H7 (cell line): ENCODE data around the gene TFF2. TPM values are rescaled to one million over a fixed set of nuclear protein-coding genes. Genes with fewer than 3 reads are reported as not detected.

Experiments used
- DNase-seq: peaks from one replicate; pipeline ENCODE4 v3.0.0; 2012
- H3K27me3 ChIP-seq: 2 replicates; pipeline ENCODE4 v1.6.0; 2011; ENCODE audit warnings: mild to moderate bottlenecking, low read length; ENCODE audit not compliant: control insufficient read depth, insufficient read depth
- H3K36me3 ChIP-seq: replicated peaks from 2 replicates; pipeline ENCODE4 v1.5.1; 2011; ENCODE audit warnings: low read length; ENCODE audit not compliant: control insufficient read depth, insufficient read depth
- H3K4me3 ChIP-seq: 2 replicates; pipeline ENCODE4 v1.5.1; 2011; ENCODE audit warnings: low read depth, mild to moderate bottlenecking, control low read depth, low read length, moderate library complexity; ENCODE audit not compliant: insufficient read depth
- total RNA-seq: library from RNA; depleted of rRNA; stranded (reverse); fragments of >200 nt; shearing (Covaris generic); gene quantifications from 2 replicates; pipeline ENCODE4 v1.2.3, GENCODE V29; 2014

TFF2 gene
- total RNA-seq, 1 experiment from 2014 or later: not detected

- Histone ChIP-seq H3K27me3 (no peaks in the 10 kb centered on the region), H3K36me3 (no peaks in the 10 kb centered on the region), H3K4me3 (no peak overlapping the region)
- no peak for DNase-seq
Measured at GRCh38 chr21:42365770-42366169, 15.0 kb upstream of the TFF2 start.

GRCh38 chr21:42364304-42364865, 13.6 kb upstream of the TFF2 start:
- Histone ChIP-seq H3K36me3 (no peaks in the 10 kb centered on the region), H3K4me3 (no peak overlapping the region), H3K27me3 (no peaks in the 10 kb centered on the region)
- DNase-seq: no peak

- DNase-seq: no peak
- H3K27me3 ChIP-seq: no peaks in the 10 kb centered on the region
- no peak overlapping the region for H3K4me3 ChIP-seq
- H3K36me3 ChIP-seq: no peaks in the 10 kb centered on the region
Measured at GRCh38 chr21:42363312-42363711, 12.5 kb upstream of the TFF2 start.

GRCh38 chr21:42362700-42363099, 11.9 kb upstream of the TFF2 start:
- no peak for DNase-seq
- Histone ChIP-seq H3K36me3 (no peaks in the 10 kb centered on the region), H3K4me3 (no peak overlapping the region), H3K27me3 (no peaks in the 10 kb centered on the region)

- no peak for DNase-seq
- Histone ChIP-seq H3K4me3 (no peak overlapping the region), H3K27me3 (no peaks in the 10 kb centered on the region), H3K36me3 (no peaks in the 10 kb centered on the region)
Measured at GRCh38 chr21:42362198-42362597, 11.4 kb upstream of the TFF2 start.

GRCh38 chr21:42361286-42361685, 10.5 kb upstream of the TFF2 start:
- Histone ChIP-seq H3K4me3 (no peak overlapping the region), H3K27me3 (no peaks in the 10 kb centered on the region), H3K36me3 (no peaks in the 10 kb centered on the region)
- no peak for DNase-seq

- Histone ChIP-seq H3K36me3 (no peaks in the 10 kb centered on the region), H3K27me3 (no peaks in the 10 kb centered on the region), H3K4me3 (no peak overlapping the region)
- DNase-seq: no peak
Measured at GRCh38 chr21:42360317-42360716, 9.5 kb upstream of the TFF2 start.

GRCh38 chr21:42358937-42359336, 8.1 kb upstream of the TFF2 start:
- Histone ChIP-seq H3K36me3 (no peaks in the 10 kb centered on the region), H3K27me3 (no peaks in the 10 kb centered on the region), H3K4me3 (no peak overlapping the region)
- DNase-seq: no peak

- H3K36me3 ChIP-seq: no peaks in the 10 kb centered on the region
- DNase-seq: no peak
- no peak overlapping the region for H3K4me3 ChIP-seq
- no peaks in the 10 kb centered on the region for H3K27me3 ChIP-seq
Measured at GRCh38 chr21:42358261-42358660, 7.5 kb upstream of the TFF2 start.

- Histone ChIP-seq H3K27me3 (no peaks in the 10 kb centered on the region), H3K4me3 (no peak overlapping the region), H3K36me3 (no peaks in the 10 kb centered on the region)
- no peak for DNase-seq
Measured at GRCh38 chr21:42357307-42357706, 6.5 kb upstream of the TFF2 start.

- no peak overlapping the region for H3K4me3 ChIP-seq
- no peak for DNase-seq
- H3K36me3 ChIP-seq: no peaks in the 10 kb centered on the region
- H3K27me3 ChIP-seq: no peaks in the 10 kb centered on the region
Measured at GRCh38 chr21:42356650-42357049, 5.9 kb upstream of the TFF2 start.

- Histone ChIP-seq H3K4me3 (no peak overlapping the region), H3K36me3 (no peaks in the 10 kb centered on the region), H3K27me3 (no peaks in the 10 kb centered on the region)
- no peak for DNase-seq
Measured at GRCh38 chr21:42356046-42356445, 5.3 kb upstream of the TFF2 start.

- Histone ChIP-seq H3K36me3 (no peaks in the 10 kb centered on the region), H3K4me3 (no peak overlapping the region)
Measured at GRCh38 chr21:42353623-42354022, 2.8 kb upstream of the TFF2 start.

GRCh38 chr21:42352441-42353095, 1.8 kb upstream of the TFF2 start:
- Histone ChIP-seq H3K36me3 (no peaks in the 10 kb centered on the region), H3K4me3 (no peak overlapping the region), H3K27me3 (no peaks in the 10 kb centered on the region)
- DNase-seq: no peak

More at GRCh38 chr21:42353623-42354022, 2.8 kb upstream of the TFF2 start:
- H3K27me3 ChIP-seq: no peaks in the 10 kb centered on the region
- no peak for DNase-seq

GRCh38 chr21:42351626-42352440, 1.0 kb upstream of the TFF2 start:
- H3K36me3 ChIP-seq: no peaks in the 10 kb centered on the region
- no peaks in the 10 kb centered on the region for H3K27me3 ChIP-seq
- no peak overlapping the region for H3K4me3 ChIP-seq
- DNase-seq: no peak
